HPDE6-E6E7 (cell line): ENCODE data around the gene FBXW5.

Source experiments
- DNase-seq: peaks from one replicate; pipeline ENCODE4 v3.0.0; 2011; ENCODE audit warnings: missing footprints; ENCODE audit errors: extremely low spot score

Gene FBXW5

GRCh38 chr9:136961279-136962065 is 16.9 kb upstream of the FBXW5 start:
- no peak for DNase-seq

GRCh38 chr9:136960938-136961275 is 16.4 kb upstream of the FBXW5 start:
- no peak for DNase-seq

GRCh38 chr9:136960212-136960937 is 15.8 kb upstream of the FBXW5 start:
- DNase-seq, result no peak

- DNase-seq, result no peak
Measured at GRCh38 chr9:136958898-136959850, 14.6 kb upstream of the FBXW5 start.

- DNase-seq, result no peak
Measured at GRCh38 chr9:136958473-136958872, 13.9 kb upstream of the FBXW5 start.

GRCh38 chr9:136957901-136958300 is 13.4 kb upstream of the FBXW5 start:
- DNase-seq, result no peak

GRCh38 chr9:136957461-136957860 is 12.9 kb upstream of the FBXW5 start:
- DNase-seq, result no peak

GRCh38 chr9:136956604-136957003 is 12.1 kb upstream of the FBXW5 start:
- DNase-seq, result no peak

GRCh38 chr9:136955943-136956335 is 11.4 kb upstream of the FBXW5 start:
- DNase-seq, result no peak

GRCh38 chr9:136955202-136955942 is 10.8 kb upstream of the FBXW5 start:
- DNase-seq, result no peak

GRCh38 chr9:136954270-136955083 is 9.9 kb upstream of the FBXW5 start:
- no peak for DNase-seq

- no peak for DNase-seq
Measured at GRCh38 chr9:136953771-136954269, 9.3 kb upstream of the FBXW5 start.

- DNase-seq, result no peak
Measured at GRCh38 chr9:136952876-136953770, 8.6 kb upstream of the FBXW5 start.

GRCh38 chr9:136952321-136952850 is 7.8 kb upstream of the FBXW5 start:
- no peak for DNase-seq

GRCh38 chr9:136951541-136952320 is 7.2 kb upstream of the FBXW5 start, which contains the start of gene LCN12:
Gene LCN12 (plus strand): TSS chr9:136952273. CDS start chr9:136952328, 55 bp downstream.
- DNase-seq, result no peak

- DNase-seq, result no peak
Measured at GRCh38 chr9:136950656-136951276, 6.2 kb upstream of the FBXW5 start.

GRCh38 chr9:136949817-136950655 is 5.5 kb upstream of the FBXW5 start:
- DNase-seq, result peak; percentile 99
